ENCODE measurements around the gene DMBT1.
"Not testable (repeated sequence)": the region's sequence is repeated elsewhere in the genome, so short reads cannot be mapped to it uniquely, and the experiment has no call there.

Gene DMBT1

GRCh38 chr10:122577311-122577885, 16.8 kb downstream of the DMBT1 start:
- no peak for DNase-seq (ENCODE audit: low read depth in 2 of 2)

- DNase-seq (ENCODE audit: low read depth in 2 of 2): not testable (repeated sequence)
These were observed 25.5 kb downstream of the DMBT1 start for GRCh38 chr10:122586070-122586469.

GRCh38 chr10:122587098-122587760, 26.7 kb downstream of the DMBT1 start:
- no peak for DNase-seq (ENCODE audit: low read depth in 2 of 2)

GRCh38 chr10:122588381-122588780, 27.8 kb downstream of the DMBT1 start:
- DNase-seq (ENCODE audit: low read depth in 2 of 2): no peak

- DNase-seq (ENCODE audit: low read depth in 2 of 2): no peak
These were observed 29.6 kb downstream of the DMBT1 start for GRCh38 chr10:122590153-122590552.

- no peak for DNase-seq (ENCODE audit: low read depth in 2 of 2)
These were observed 31.2 kb downstream of the DMBT1 start for GRCh38 chr10:122591736-122592135.

- DNase-seq (ENCODE audit: low read depth in 2 of 2): no peak
These were observed 31.6 kb downstream of the DMBT1 start for GRCh38 chr10:122592161-122592560.

GRCh38 chr10:122617476-122618270, 57.1 kb downstream of the DMBT1 start:
- DNase-seq (ENCODE audit: low read depth in 2 of 2): no peak

GRCh38 chr10:122618461-122619165, 58.1 kb downstream of the DMBT1 start:
- no peak for DNase-seq (ENCODE audit: low read depth in 2 of 2)

- not testable (repeated sequence) for DNase-seq (ENCODE audit: low read depth in 2 of 2)
These were observed 60.4 kb downstream of the DMBT1 start for GRCh38 chr10:122620961-122621360.

GRCh38 chr10:122624546-122624945, 64.0 kb downstream of the DMBT1 start:
- no peak for DNase-seq (ENCODE audit: low read depth in 2 of 2)

GRCh38 chr10:122630526-122630925, 70.0 kb downstream of the DMBT1 start:
- DNase-seq (ENCODE audit: low read depth in 2 of 2): no peak

GRCh38 chr10:122632031-122632430, 71.5 kb downstream of the DMBT1 start:
- DNase-seq (ENCODE audit: low read depth in 2 of 2): no peak

GRCh38 chr10:122632576-122632975, 72.0 kb downstream of the DMBT1 start:
- DNase-seq (ENCODE audit: low read depth in 2 of 2): no peak

GRCh38 chr10:122636953-122637352, 76.4 kb downstream of the DMBT1 start:
- DNase-seq (ENCODE audit: low read depth in 2 of 2): no peak

- DNase-seq (ENCODE audit: low read depth in 2 of 2): no peak
These were observed 76.8 kb downstream of the DMBT1 start for GRCh38 chr10:122637376-122637775.

GRCh38 chr10:122638106-122638505, 77.6 kb downstream of the DMBT1 start:
- DNase-seq (ENCODE audit: low read depth in 2 of 2): no peak

- no peak for DNase-seq (ENCODE audit: low read depth in 2 of 2)
These were observed 79.2 kb downstream of the DMBT1 start for GRCh38 chr10:122639801-122640200.

- DNase-seq (ENCODE audit: low read depth in 2 of 2): no peak
These were observed 80.4 kb downstream of the DMBT1 start for GRCh38 chr10:122640921-122641320.

- no peak for DNase-seq (ENCODE audit: low read depth in 2 of 2)
These were observed 82.4 kb downstream of the DMBT1 start for GRCh38 chr10:122642726-122643605.

GRCh38 chr10:122643931-122644534, 83.5 kb downstream of the DMBT1 start:
- no peak for DNase-seq (ENCODE audit: low read depth in 2 of 2)

All from activated CD8-positive, alpha-beta memory T cell treated with anti-CD3 and anti-CD28 coated beads for 4 hours (primary cell).